Common myeloid progenitor, CD34-positive (primary cell): ENCODE data around the gene FHL2.

Experiments used
- CTCF ChIA-PET: fragments of 350-600 bp; sonication (Branson Sonifier 250); formaldehyde crosslinking; loops from one replicate; lab custom pipeline; 2021; ENCODE audit warnings: antibody characterized with exemption; lab: Charles Lee
- POLR2A ChIA-PET: fragments of 350-600 bp; sonication (Branson Sonifier 250); formaldehyde crosslinking; loops from one replicate; lab custom pipeline; 2021; ENCODE audit warnings: antibody characterized with exemption; lab: Charles Lee
- DNase-seq, 3 donors: peaks; one replicate each; pipeline versions ENCODE4 v3.0.0 to v3.0.0-alpha.2; 2013
- H3K27ac ChIP-seq, 2 experiments: 1 replicate in 1 of 2; 2 replicates in 1 of 2; pipeline ENCODE4 v1.7.0; 2013; ENCODE audit warnings: inconsistent platforms in 2 of 2, low read length in 2 of 2, mild to moderate bottlenecking in 2 of 2, low read depth in 1 of 2, moderate library complexity in 1 of 2; ENCODE audit not compliant: severe bottlenecking in 2 of 2, insufficient read depth in 1 of 2, poor library complexity in 1 of 2
- H3K27me3 ChIP-seq, 5 experiments: replicated peaks in 2 of 5; 1 replicate in 3 of 5; 2 replicates in 2 of 5; pipeline versions ENCODE4 v1.6.1 to v1.7.0; 2013; ENCODE audit warnings: low read length in 4 of 5, mild to moderate bottlenecking in 2 of 5, moderate library complexity in 2 of 5, inconsistent platforms in 1 of 5; ENCODE audit not compliant: insufficient read depth in 5 of 5, control insufficient read depth in 4 of 5
- H3K36me3 ChIP-seq, 4 experiments: 1 replicate in 2 of 4; 2 replicates in 2 of 4; pipeline versions ENCODE4 v1.6.1 to v1.7.0; 2013; ENCODE audit warnings: low read length in 3 of 4, control low read depth in 1 of 4, mild to moderate bottlenecking in 1 of 4; ENCODE audit not compliant: control insufficient read depth in 4 of 4, insufficient read depth in 4 of 4
- H3K4me1 ChIP-seq, 4 experiments: 1 replicate in 3 of 4; 2 replicates in 1 of 4; pipeline versions ENCODE4 v1.6.1 to v1.7.1; 2013; ENCODE audit warnings: low read length in 3 of 4, mild to moderate bottlenecking in 3 of 4, control low read depth in 1 of 4, inconsistent platforms in 1 of 4, moderate library complexity in 1 of 4; ENCODE audit not compliant: control insufficient read depth in 4 of 4, insufficient read depth in 4 of 4; ENCODE audit errors: control extremely low read depth in 1 of 4
- H3K4me3 ChIP-seq, 7 experiments: 1 replicate in 4 of 7; 2 replicates in 3 of 7; pipeline versions ENCODE4 v1.5.1 to v1.7.0; 2013; ENCODE audit warnings: mild to moderate bottlenecking in 7 of 7, low read length in 6 of 7, moderate library complexity in 6 of 7, inconsistent platforms in 2 of 7, low read depth in 2 of 7, control low read depth in 1 of 7; ENCODE audit not compliant: insufficient read depth in 4 of 7, control insufficient read depth in 1 of 7; ENCODE audit errors: extremely low read depth in 1 of 7
- H3K9me3 ChIP-seq, 5 experiments: 1 replicate in 4 of 5; 2 replicates in 1 of 5; pipeline versions ENCODE4 v1.6.1 to v1.7.1; 2013; ENCODE audit warnings: low read length in 4 of 5, mild to moderate bottlenecking in 2 of 5, inconsistent platforms in 1 of 5, low read depth in 1 of 5, moderate library complexity in 1 of 5; ENCODE audit not compliant: control insufficient read depth in 4 of 5, insufficient read depth in 2 of 5; ENCODE audit errors: control extremely low read depth in 1 of 5
- WGBS: methylation state at CpG from one replicate; pipeline ENCODE4 v1.1.5; 2013; ENCODE audit not compliant: insufficient coverage; 5-methylcytosine and 5-hydroxymethylcytosine counted together

Gene FHL2

DNA sequence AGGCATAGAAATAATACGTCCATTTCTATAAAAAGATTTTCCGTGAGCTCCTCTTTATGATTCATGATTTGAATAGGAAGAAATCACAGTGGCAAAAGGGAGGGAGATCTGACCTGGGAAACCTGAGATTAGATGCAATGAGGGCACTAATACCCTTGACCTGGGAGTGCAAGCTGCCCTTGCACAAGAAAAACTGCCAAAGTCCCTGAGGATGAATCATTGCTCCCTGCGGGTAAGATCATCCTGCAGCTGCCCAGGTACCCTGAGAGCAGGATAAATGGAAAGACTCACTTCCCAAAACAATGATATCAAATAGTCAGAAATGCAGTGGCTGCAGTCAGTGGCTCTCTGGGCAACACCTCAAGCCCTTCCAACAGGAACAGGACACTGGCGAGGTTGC lies 11.6 kb downstream of the FHL2 start:
- Histone ChIP-seq H3K27ac (no peak overlapping the region), H3K9me3 (no peaks in the 10 kb centered on the region), H3K36me3 (peaks cover 0 to 5% (median 1%) of the 10 kb centered on the region in 4 experiments), H3K4me1 (peaks cover 11 to 39% (median 16%) of the 10 kb centered on the region in 4 experiments), H3K4me3 (no peak overlapping the region), H3K27me3 (no peaks in the 10 kb centered on the region)
- POLR2A ChIA-PET, result no interaction called here
- CTCF ChIA-PET, result interaction anchor here (1.1 to 1.6 kb wide), 3 partner anchors 8 to 158 kb away, joined by 3 to 5 read pairs (median 3); no protein-coding TSS in a partner anchor
- DNase-seq, result no peak
- WGBS, result 100% methylated on average over 1 of the region's 4 CpGs

DNA sequence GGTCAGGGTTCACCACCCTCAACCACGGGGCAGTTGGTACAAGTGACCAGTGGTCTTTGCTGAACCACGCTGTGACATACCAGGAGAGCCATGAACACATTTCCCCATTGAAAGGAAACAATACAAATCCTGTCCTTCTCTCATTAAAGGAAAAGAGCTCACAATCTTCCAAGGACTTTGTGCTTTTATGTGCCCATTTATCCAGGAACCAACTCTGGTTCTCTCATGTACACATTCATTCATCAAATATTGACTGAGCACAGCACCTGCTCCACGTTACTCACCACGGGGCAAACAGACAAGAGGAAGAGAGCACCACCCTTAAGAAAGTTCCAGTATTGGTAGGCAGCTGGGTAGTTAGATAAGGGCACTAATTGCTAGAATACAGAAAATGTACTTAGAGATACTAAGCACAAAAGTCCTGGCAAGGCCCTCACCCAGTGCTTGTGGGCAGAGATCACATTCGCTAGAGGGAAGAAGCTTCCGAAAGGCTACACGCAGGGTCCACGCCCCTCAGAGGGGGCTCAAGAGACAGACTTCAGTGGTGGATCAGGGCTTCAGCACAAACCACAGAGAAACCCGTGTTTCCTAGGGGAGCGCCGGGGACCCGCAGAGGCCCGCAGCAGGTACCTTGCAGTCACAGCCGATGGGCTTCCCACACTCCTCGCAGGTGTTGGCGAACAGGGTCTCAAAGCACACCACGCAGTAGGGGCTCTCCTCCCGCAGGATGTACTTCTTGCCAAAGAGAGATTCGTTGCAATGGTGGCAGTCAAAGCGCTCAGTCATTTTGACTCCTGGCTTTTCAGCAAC lies 12.9 kb downstream of the FHL2 start:
- peak in 2 of 3 donors; percentile 66 to 83 for DNase-seq
- ChIA-PET POLR2A (interaction anchor here (0.6 to 0.7 kb wide), 2 partner anchors 11 to 1189 kb away, joined by 3 read pairs; no protein-coding TSS in a partner anchor), CTCF (interaction anchor here (0.8 to 3.3 kb wide), 6 partner anchors 8 to 159 kb away, joined by 3 to 22 read pairs (median 3); no protein-coding TSS in a partner anchor)
- no peak overlapping the region for H3K4me3 ChIP-seq
- no peak overlapping the region for H3K27ac ChIP-seq
- WGBS, result 81% methylated on average over 18 of the region's 20 CpGs
- no peaks in the 10 kb centered on the region for H3K27me3 ChIP-seq
- H3K36me3 ChIP-seq, result peaks cover 0 to 5% (median 1%) of the 10 kb centered on the region in 4 experiments
- peaks cover 11 to 52% (median 20%) of the 10 kb centered on the region in 4 experiments for H3K4me1 ChIP-seq
- no peaks in the 10 kb centered on the region for H3K9me3 ChIP-seq

DNA sequence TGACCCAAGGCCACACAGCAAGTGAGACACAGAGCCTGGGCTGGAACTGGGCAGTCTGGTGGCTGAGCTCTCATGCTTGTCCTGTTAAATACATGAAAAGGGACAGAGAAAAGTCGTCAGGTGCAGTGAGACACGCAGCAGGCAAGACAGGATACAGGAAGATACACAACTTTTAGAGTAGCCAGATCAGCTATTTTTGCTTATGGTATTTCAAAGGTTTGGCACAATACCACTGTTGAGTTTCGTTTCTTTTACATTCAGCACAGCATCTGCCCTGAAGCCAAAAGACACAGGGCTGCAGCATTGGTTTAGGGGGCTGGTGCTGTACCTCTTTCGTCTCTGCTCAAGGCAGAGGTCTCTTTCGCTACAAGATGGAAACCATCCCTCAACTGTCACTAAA lies 14.0 kb downstream of the FHL2 start:
- CTCF ChIA-PET, result interaction anchor here (0.8 to 3.3 kb wide), 9 partner anchors 9 to 137 kb away, joined by 3 to 22 read pairs (median 3); no protein-coding TSS in a partner anchor
- peaks cover 0 to 5% (median 1%) of the 10 kb centered on the region in 4 experiments for H3K36me3 ChIP-seq
- WGBS, result 97% methylated on average over 5 of the region's 5 CpGs

GRCh38 chr2:105384216-105384615 lies 14.6 kb downstream of the FHL2 start:
- Histone ChIP-seq H3K27me3 (no peaks in the 10 kb centered on the region), H3K27ac (peak overlapping the region in 1 of 2 experiments; percentile 29), H3K9me3 (no peaks in the 10 kb centered on the region), H3K36me3 (peaks cover 0 to 5% (median 1%) of the 10 kb centered on the region in 4 experiments), H3K4me3 (no peak overlapping the region), H3K4me1 (peaks cover 16 to 69% (median 33%) of the 10 kb centered on the region in 4 experiments)
- 48% methylated on average over 6 of the region's 7 CpGs for WGBS
- DNase-seq, result peak in 1 of 3 donors; percentile 51
- ChIA-PET CTCF (interaction anchor here (0.9 to 3.3 kb wide), 10 partner anchors 9 to 137 kb away, joined by 3 to 22 read pairs (median 4); no protein-coding TSS in a partner anchor), POLR2A (no interaction called here)

More for the DNA sequence above, 14.0 kb downstream of the FHL2 start:
- POLR2A ChIA-PET, result no interaction called here
- Histone ChIP-seq H3K27me3 (no peaks in the 10 kb centered on the region), H3K4me3 (no peak overlapping the region), H3K4me1 (peaks cover 16 to 62% (median 28%) of the 10 kb centered on the region in 4 experiments), H3K9me3 (no peaks in the 10 kb centered on the region), H3K27ac (no peak overlapping the region)
- no peak for DNase-seq

DNA sequence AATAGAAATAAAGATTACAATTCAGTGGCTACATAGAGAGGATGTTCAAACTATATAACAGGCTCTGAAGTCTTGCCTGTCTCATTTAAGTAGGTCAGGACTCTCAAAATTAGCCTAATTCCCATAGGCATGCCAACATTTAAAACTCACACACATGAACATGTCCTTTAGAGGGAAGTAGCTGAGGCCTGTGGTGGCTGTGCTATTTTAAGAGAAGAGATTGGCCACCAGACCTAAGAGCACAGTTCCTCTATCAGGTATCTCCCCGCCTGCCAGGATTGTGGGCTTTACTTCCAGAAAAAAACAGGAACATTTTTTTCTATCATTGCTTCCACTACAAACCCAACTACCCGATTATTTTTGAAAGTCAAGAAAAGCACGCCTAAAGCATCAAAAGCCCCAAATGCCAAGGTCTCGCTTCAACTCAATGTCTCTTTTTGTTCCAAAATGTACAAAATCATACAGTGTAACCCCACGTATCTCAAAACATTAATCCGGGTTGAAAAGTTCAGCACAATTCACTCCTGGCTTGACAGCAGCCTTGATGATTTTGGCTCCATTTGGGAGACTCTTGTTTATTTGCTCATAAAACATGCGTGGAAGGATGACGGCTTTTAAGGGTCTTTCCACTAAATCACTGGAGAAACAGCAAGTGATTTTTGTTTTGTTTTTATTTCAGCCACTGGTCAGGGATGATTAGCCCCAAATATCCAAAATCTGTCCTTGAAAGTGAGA lies 15.3 kb downstream of the FHL2 start:
- Histone ChIP-seq H3K4me1 (peaks cover 16 to 74% (median 33%) of the 10 kb centered on the region in 4 experiments), H3K36me3 (peaks cover 0 to 5% (median 1%) of the 10 kb centered on the region in 4 experiments), H3K27me3 (no peaks in the 10 kb centered on the region), H3K4me3 (peak overlapping the region in 3 of 7 experiments; percentile 1 to 35 (median 8)), H3K27ac (peak overlapping the region in 1 of 2 experiments; percentile 17), H3K9me3 (no peaks in the 10 kb centered on the region)
- ChIA-PET POLR2A (no interaction called here), CTCF (interaction anchor here (1.0 to 3.3 kb wide), 6 partner anchors 10 to 137 kb away, joined by 3 to 22 read pairs (median 4); no protein-coding TSS in a partner anchor)
- DNase-seq, result peak in 2 of 3 donors; percentile 61 to 66
- WGBS, result 39% methylated on average over 5 of the region's 8 CpGs

DNA sequence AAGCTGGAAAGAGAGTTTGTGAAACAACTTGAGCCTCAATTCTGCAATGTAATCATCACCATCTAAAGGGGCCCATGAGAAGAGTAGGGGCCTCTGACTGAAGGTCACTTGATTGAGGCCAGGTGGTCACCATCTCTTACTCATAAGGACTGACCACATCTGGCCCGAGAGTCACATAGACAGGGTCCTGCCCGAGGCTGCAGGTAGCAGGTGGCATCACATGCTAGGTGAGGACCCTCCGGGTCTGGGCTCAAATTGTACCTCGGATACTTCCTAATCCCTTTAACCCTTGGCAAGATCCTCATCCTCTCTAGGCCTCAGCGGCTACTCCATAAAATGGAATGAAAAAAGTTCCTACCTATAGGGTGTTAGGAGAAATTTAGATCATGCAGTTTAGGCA lies 16.7 kb downstream of the FHL2 start:
- POLR2A ChIA-PET, result no interaction called here
- Histone ChIP-seq H3K36me3 (peaks cover 0 to 5% (median 1%) of the 10 kb centered on the region in 4 experiments), H3K9me3 (no peaks in the 10 kb centered on the region), H3K27ac (no peak overlapping the region), H3K4me1 (peaks cover 16 to 82% (median 33%) of the 10 kb centered on the region in 4 experiments), H3K4me3 (no peak overlapping the region), H3K27me3 (no peaks in the 10 kb centered on the region)
- WGBS, result 100% methylated on average over 4 of the region's 5 CpGs
- CTCF ChIA-PET, result interaction anchor here (0.8 to 1.8 kb wide), 2 partner anchors 72 to 139 kb away, joined by 3 to 4 read pairs; no protein-coding TSS in a partner anchor
- DNase-seq, result no peak
